ENCODE results near the gene LYPLAL1.

- TF ChIP-seq, protein P1, sequence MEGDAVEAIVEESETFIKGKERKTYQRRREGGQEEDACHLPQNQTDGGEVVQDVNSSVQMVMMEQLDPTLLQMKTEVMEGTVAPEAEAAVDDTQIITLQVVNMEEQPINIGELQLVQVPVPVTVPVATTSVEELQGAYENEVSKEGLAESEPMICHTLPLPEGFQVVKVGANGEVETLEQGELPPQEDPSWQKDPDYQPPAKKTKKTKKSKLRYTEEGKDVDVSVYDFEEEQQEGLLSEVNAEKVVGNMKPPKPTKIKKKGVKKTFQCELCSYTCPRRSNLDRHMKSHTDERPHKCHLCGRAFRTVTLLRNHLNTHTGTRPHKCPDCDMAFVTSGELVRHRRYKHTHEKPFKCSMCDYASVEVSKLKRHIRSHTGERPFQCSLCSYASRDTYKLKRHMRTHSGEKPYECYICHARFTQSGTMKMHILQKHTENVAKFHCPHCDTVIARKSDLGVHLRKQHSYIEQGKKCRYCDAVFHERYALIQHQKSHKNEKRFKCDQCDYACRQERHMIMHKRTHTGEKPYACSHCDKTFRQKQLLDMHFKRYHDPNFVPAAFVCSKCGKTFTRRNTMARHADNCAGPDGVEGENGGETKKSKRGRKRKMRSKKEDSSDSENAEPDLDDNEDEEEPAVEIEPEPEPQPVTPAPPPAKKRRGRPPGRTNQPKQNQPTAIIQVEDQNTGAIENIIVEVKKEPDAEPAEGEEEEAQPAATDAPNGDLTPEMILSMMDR (IDR thresholded peaks at IDR 0.05; ENCODE audit: insufficient read depth, low read length, poor library complexity, severe bottlenecking), result no peak
- TF ChIP-seq EZH2phosphoT487 (conservative IDR thresholded peaks at IDR 0.05; ENCODE audit: low read length), result no peak
Observed at GRCh38 chr1:219239518-219239917, 65.8 kb downstream of the LYPLAL1 start.

All from SU-DHL-6 (cell line).